ENCODE data around the gene CD1C. TPM values are rescaled to one million over a fixed set of nuclear protein-coding genes. Genes with fewer than 3 reads are reported as not detected.
"Not testable (repeated sequence)": the region's sequence is repeated elsewhere in the genome, so short reads cannot be mapped to it uniquely, and the experiment has no call there.

The CD1C gene
- total RNA-seq, 1 donor from 2014 or later = not detected

DNA sequence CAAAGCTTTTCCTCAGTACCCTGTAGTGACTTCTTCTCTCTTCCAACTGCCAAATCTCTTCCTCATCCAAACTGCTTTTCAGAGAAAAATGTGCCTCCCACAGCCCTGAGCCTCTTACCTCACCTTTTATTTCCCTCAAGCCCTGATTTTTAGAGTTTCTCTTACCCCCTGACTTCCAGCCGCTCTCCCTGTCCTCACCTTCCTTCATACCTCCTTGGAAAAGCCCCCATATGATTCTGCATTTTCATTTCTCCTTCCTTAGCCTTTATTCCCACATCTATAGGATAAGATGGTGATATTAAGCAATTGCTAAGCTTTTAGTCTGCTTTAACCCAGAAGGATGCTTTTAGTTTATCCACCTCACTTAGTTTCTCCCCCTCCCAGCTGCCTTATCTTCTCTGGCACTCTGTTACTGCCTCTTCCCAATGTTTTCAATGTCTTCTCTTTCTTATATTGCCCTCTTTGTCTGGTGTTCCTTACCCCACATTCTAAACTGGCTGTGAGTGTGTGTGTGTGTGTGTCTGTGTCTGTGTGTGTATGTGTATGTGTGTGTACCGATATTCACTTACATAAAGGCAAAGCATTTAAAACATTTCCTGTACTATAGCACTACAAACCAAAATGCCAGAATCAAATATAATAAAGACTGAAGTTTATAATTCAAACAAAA is 41.9 kb downstream of the CD1C start, which contains the start of gene CD1B:
TSS of gene CD1B (minus strand) at position 51 of the 670 bp plus-strand sequence. CDS start 108 bp downstream, outside the sequence.
- no peaks in the 10 kb centered on the region for H3K36me3 Mint-ChIP-seq
- no peak for DNase-seq (ENCODE audit: low spot score in 2 of 2, unreplicated experiment in 2 of 2)
- H3K27me3 Mint-ChIP-seq (ENCODE audit: low read depth) = no peaks in the 10 kb centered on the region
- TF ChIP-seq, protein P1, sequence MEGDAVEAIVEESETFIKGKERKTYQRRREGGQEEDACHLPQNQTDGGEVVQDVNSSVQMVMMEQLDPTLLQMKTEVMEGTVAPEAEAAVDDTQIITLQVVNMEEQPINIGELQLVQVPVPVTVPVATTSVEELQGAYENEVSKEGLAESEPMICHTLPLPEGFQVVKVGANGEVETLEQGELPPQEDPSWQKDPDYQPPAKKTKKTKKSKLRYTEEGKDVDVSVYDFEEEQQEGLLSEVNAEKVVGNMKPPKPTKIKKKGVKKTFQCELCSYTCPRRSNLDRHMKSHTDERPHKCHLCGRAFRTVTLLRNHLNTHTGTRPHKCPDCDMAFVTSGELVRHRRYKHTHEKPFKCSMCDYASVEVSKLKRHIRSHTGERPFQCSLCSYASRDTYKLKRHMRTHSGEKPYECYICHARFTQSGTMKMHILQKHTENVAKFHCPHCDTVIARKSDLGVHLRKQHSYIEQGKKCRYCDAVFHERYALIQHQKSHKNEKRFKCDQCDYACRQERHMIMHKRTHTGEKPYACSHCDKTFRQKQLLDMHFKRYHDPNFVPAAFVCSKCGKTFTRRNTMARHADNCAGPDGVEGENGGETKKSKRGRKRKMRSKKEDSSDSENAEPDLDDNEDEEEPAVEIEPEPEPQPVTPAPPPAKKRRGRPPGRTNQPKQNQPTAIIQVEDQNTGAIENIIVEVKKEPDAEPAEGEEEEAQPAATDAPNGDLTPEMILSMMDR (IDR thresholded peaks at IDR 0.05; ENCODE audit: unreplicated experiment) = no peak
- no peak within 1 kb of the TSS for H3K4me3 Mint-ChIP-seq
- H3K4me1 Mint-ChIP-seq = no peaks in the 10 kb centered on the region
- H3K27ac Mint-ChIP-seq = no peak within 1 kb of the TSS
- H3K9me3 Mint-ChIP-seq = no peaks in the 10 kb centered on the region

DNA sequence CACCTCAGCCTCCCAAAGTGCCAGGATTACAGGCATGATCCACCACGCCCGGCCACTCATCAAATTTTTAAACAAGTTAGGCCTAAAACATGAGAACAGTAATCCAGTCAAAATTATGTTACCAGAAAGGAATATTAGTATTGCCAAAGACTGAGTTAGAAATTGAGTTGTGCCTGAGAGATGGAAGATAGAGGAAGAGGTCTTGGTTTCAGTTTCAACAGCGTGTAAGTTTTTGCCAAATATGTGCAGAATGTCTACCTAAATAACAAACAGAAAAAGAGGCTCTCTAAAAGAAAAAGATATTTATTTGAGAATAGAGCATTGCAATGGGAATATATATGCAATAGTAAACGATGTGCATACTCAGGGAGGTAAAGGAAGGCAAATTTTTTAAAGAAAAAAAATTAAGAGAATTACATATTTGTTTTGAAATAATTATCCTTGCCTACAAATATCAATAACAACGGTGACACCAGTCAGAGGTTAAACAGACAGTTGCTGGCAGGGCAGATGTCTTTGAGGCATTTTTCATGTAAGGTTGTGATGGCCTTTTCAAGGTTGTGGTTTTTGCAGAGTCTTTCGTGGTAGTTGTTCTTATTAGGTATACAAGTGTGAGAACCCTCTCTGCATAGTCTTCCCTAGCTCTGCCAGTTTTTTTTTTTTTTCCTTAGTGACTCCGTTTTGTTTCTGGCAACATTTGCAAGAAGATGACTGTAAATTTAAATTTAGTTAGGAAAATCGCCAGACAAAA is 43.9 kb downstream of the CD1C start:
- TF ChIP-seq, protein P1 (IDR thresholded peaks at IDR 0.05; ENCODE audit: unreplicated experiment) = no peak
- Mint-ChIP-seq H3K4me3 (no peak overlapping the region), H3K27me3 (ENCODE audit: low read depth) (no peaks in the 10 kb centered on the region), H3K27ac (no peak overlapping the region), H3K4me1 (no peaks in the 10 kb centered on the region), H3K36me3 (no peaks in the 10 kb centered on the region), H3K9me3 (peaks cover 10% of the 10 kb centered on the region)
- no peak for DNase-seq (ENCODE audit: low spot score in 2 of 2, unreplicated experiment in 2 of 2)

DNA sequence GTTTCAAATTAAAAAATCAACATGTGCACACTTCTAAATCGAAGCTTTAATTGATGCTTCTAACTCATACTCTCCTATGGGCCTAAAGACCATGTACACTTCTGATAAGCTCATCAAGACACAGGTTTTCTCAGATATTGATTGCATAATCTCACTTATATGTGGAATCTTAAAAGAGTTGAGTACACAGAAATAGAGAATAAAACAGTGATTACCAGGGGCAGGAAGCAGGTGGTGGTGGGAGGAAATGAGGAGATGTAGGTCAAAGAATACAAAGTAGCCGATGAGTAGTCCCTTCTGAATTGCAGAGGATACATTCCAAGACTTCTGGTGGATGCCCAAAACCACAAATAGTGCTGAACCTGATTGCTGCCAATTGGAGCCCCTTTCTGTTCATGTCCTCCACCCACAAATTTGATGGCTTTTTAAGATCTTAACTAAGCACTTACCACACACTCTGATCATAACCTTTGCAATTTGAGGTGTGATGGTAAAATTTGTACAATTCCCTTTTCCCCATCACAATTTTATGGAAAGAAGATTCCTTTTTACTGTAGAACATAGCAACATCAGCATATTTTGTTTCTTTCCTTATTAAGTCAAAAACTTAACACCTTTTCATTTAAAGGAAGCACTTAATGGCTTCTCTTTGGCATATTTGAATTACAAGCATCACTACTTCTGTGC is 44.9 kb downstream of the CD1C start:
- Mint-ChIP-seq H3K27ac (no peak overlapping the region), H3K4me1 (no peaks in the 10 kb centered on the region), H3K9me3 (peaks cover 16% of the 10 kb centered on the region), H3K36me3 (no peaks in the 10 kb centered on the region), H3K4me3 (no peak overlapping the region), H3K27me3 (ENCODE audit: low read depth) (no peaks in the 10 kb centered on the region)
- no peak for DNase-seq (ENCODE audit: low spot score in 2 of 2, unreplicated experiment in 2 of 2)
- TF ChIP-seq, protein P1 (IDR thresholded peaks at IDR 0.05; ENCODE audit: unreplicated experiment) = no peak

- H3K4me3 Mint-ChIP-seq = no peak overlapping the region
- no peak overlapping the region for H3K27ac Mint-ChIP-seq
- TF ChIP-seq, protein P1 (IDR thresholded peaks at IDR 0.05; ENCODE audit: unreplicated experiment) = no peak
- no peaks in the 10 kb centered on the region for H3K27me3 Mint-ChIP-seq (ENCODE audit: low read depth)
- H3K4me1 Mint-ChIP-seq = no peaks in the 10 kb centered on the region
- H3K36me3 Mint-ChIP-seq = no peaks in the 10 kb centered on the region
- DNase-seq (ENCODE audit: low spot score in 2 of 2, unreplicated experiment in 2 of 2) = no peak
- H3K9me3 Mint-ChIP-seq = peaks cover 18% of the 10 kb centered on the region
Measured at GRCh38 chr1:158335213-158335532, 45.5 kb downstream of the CD1C start.

DNA sequence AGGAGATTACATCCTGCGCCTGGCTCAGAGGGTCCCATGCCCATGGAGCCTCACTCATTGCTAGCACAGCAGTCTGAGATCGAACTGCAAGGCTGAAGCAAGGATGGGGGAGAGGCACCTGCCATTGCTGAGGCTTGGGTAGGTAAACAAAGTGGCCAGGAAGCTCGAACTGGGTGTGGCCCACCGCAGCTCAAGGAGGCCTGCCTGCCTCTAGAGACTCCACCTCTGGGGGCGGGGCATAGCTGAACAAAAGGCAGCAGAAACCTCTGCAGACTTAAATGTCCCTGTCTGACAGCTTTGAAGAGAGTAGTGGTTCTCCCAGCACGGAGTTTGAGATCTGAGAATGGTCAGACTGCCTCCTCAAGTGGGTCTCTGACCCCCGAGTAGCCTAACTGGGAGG is 46.7 kb downstream of the CD1C start:
- H3K9me3 Mint-ChIP-seq = peaks cover 24% of the 10 kb centered on the region
- not testable (repeated sequence) for DNase-seq (ENCODE audit: low spot score in 2 of 2, unreplicated experiment in 2 of 2); H3K27me3 Mint-ChIP-seq (ENCODE audit: low read depth); H3K4me1 Mint-ChIP-seq; H3K36me3 Mint-ChIP-seq; H3K4me3 Mint-ChIP-seq; H3K27ac Mint-ChIP-seq

Other genes starting within 250 kb of the CD1C start
- gene CD1D, start 109.0 kb upstream of the CD1C start, total RNA-seq = 2.2 to 2.8 TPM (median 2.8 TPM) in 3 replicates
- 0.09 TPM in 1 of 3 replicates, not detected in the others for gene CD1A, start 35.5 kb upstream of the CD1C start, total RNA-seq
- not detected in 3 replicates for gene CD1B, start 41.6 kb downstream of the CD1C start, total RNA-seq
- gene CD1E, start 64.0 kb downstream of the CD1C start, total RNA-seq = not detected in 3 replicates
- not detected in 3 replicates for gene OR10T2, start 109.5 kb downstream of the CD1C start, total RNA-seq
- gene OR10K2, start 136.3 kb downstream of the CD1C start, total RNA-seq = not detected in 3 replicates
- gene OR10K1, start 171.9 kb downstream of the CD1C start, total RNA-seq = not detected in 3 replicates
- not detected in 3 replicates for gene OR10R2, start 182.3 kb downstream of the CD1C start, total RNA-seq

All from mesothelial cell of epicardium (in vitro differentiated cells).